GM19328 (cell line): ENCODE data around the gene TTN.

Experiments used
- ATAC-seq: cut with Tn5 transposase; IDR thresholded peaks from one replicate; pipeline ENCODE4 v1.9.1; 2021; ENCODE audit warnings: mild to moderate bottlenecking, moderate library complexity; ENCODE audit not compliant: unreplicated experiment

The TTN gene

DNA sequence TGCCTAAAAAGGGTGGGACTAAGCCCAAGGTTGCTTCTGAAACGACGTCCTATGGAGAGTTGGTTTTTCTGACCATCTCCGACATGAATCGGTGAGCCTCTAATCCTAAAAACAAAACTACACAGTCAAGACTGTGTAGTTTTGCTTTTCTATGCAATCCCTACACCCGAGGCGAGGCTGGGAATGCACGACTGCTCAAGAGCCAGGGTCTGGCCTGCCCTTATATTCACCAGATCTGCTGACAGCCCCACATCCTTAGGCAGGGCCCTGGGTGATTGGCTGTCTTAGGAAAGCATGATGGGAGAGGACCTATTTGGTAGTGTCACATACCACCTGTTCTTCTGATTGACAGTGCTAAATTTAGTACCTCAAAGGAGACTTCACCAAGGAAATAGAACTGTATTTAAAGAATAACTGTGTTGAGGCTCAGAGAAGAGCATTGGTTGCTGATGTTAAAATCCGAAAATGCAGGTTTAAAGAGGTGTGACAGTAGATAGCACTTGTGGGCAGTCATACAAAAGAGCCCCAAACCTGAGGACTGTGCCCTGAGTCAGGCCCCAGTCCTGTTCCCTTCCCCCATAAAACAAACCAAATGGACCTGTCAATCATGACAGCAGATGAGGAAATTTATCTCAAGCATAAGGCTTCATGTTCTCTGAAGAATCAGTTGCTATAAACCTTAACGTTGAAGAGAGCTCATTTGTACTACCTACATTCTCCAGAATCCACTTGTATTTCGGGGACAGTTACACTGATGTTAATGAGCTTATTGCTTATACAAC is at the start of gene TTN:
Gene TTN (minus strand): TSS at position 197 of the 782 bp plus-strand sequence. CDS start 2,781 bp downstream, outside the sequence.
- ATAC-seq, result no peak

DNA sequence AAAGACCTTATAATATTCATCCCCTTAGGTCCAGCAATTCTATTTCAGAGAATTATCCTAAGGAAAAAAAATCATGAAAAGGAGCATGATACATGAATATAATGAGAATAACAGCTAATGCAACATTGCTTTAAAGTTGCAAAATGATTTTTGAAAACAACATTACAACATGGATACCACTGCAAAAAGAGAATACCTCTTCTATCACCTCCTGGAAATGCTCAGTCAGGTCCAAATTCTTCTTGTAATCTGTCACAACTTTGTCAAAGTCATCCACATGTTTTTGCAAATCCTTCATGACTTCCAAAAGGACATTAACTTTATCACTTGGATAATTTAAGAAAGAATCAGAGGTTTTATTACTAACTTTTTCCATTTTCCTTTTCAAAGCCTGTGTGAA is 47.9 kb upstream of the TTN start:
- ATAC-seq, result no peak

DNA sequence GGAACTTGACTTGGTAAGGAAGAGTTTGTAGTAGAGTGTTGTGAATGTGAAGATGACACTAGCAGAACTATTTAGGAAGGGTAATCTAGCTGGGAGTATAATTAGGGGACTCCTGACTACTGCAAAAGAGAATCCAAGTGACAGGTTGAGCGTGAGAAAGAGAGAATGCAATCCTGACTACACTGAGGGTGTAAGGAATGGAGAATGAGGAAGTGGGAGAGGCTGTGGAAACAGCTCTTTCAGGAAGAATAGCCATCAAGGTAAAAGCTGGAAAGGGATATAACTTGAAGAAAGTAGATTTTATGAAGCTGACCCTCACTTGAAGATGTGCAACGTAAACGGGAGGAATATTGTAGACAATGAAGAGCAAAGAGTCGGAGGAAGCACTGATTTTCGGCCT is 41.1 kb upstream of the TTN start:
- no peak for ATAC-seq

DNA sequence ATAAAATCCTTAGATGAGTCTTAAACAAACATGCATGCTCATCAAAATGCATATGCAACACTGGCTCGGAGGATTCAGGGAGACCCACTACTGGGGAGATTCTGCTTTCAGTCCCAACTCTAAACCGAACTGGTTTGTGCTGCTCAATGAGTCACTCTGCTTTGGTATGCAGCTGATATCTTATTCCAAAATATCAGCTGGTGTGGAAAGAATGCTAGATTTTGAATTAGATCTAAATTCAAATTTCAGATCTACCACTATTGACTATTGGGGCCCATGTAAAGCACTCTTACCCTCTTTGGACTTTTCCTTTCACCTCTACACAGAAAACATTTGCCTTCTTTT is 39.2 kb upstream of the TTN start:
- ATAC-seq, result no peak

GRCh38 chr2:178845566-178846457 is 38.6 kb upstream of the TTN start:
- ATAC-seq, result no peak

- ATAC-seq, result no peak
Observed at GRCh38 chr2:178844701-178845100, 37.5 kb upstream of the TTN start.

DNA sequence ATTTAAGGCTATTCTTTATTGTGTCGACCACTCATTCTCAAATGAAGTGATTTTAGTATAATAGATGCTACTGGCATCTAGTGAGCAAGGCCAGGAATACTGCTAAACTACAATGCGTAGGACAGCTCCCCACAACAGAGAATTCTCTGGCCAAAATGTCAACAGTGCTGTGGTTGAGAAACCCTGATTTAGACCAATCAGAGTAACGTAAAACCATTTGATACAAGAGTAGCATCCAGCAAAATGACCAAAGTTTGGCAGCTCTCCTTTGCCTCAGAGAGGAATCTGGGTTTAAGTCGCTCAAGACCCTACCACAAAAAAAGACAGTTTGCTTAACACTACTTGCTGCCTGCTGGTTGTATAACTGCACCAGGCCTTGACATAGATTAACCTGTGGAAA is 37.0 kb upstream of the TTN start:
- ATAC-seq, result no peak

- no peak for ATAC-seq
Observed at GRCh38 chr2:178843697-178844096, 36.5 kb upstream of the TTN start.

DNA sequence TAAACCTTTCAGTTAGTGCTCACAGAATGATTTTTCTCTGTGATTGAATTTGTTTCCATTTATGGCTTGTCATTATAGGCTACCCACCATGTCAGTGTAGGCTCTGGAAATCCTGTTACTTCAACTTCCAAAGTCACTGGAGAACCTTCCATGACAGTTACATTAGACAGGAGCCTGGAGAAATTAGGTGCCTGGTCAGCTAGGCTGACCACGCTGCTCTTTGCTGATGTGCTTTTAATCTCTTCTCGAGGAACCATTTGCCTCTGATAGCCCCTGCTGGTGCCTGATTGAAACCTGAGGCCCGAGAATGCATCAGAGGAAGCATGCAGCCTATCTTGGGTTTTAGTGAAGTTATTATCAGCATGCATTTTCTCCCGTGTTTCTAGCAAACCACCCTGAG is 29.6 kb upstream of the TTN start:
- no peak for ATAC-seq

DNA sequence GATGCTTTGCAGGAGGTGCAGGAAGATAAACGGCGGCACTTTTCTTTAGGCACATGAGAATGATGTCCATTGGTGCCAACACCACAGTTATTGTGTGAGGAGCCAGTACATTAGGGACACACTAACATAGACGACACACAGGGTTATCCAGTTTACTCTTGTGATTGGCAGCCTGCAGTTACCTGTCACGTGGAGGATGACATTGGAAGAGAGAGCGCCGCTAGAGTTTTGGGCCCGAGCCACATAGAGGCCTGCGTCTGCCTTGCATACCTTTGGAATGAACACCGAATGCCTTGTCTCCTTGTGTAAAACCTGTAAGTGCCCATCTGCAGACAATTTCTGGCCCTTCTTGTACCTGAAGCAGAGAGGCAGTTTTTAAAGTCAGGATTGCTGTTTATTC is 26.9 kb upstream of the TTN start:
- no peak for ATAC-seq

GRCh38 chr2:178833382-178833781 is 26.2 kb upstream of the TTN start:
- no peak for ATAC-seq

DNA sequence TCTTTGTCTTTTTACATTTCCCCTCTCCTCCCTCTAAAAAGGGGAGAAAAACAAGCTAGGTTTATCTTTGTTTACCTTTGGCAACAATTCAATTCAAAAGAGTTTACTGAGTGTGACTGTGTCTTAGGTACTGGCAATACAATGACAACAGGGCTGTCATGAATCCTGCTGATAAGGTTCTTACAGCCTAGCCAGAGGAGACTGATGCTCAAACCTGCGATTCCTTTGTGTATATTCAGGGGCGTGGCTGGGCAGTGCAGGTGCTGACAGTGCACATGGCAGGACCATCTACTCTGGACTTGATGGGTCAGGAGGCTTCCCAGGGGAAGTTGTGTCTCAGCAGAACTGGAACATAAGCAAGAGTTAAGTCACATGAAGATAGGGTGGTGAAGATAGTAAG is 23.2 kb upstream of the TTN start:
- no peak for ATAC-seq

- no peak for ATAC-seq
Observed at GRCh38 chr2:178829981-178830380, 22.8 kb upstream of the TTN start.

GRCh38 chr2:178829299-178829960 is 22.2 kb upstream of the TTN start:
- no peak for ATAC-seq

- no peak for ATAC-seq
Observed at GRCh38 chr2:178828486-178828881, 21.3 kb upstream of the TTN start.

GRCh38 chr2:178827739-178828485 is 20.7 kb upstream of the TTN start:
- no peak for ATAC-seq

DNA sequence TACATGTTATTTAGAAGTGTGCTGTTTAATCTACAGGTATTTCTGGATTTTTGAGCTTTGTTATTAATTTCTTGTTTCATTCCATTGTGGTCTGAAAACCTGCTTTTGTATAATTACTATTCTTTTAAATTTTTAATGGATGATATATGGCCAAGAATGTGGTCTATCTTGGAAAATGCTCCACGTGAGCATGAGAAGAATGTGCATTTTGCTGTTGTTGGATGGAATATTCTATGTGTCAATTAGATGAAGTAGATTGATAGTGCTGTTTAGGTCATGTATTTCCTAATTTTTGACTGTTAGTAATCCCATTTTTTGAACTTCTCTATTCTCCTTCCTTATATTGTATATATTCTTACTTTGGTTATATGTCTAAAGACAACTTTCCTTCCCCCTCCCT is 19.9 kb upstream of the TTN start:
- no peak for ATAC-seq

GRCh38 chr2:178825183-178825582 is 18.0 kb upstream of the TTN start:
- ATAC-seq, result no peak

DNA sequence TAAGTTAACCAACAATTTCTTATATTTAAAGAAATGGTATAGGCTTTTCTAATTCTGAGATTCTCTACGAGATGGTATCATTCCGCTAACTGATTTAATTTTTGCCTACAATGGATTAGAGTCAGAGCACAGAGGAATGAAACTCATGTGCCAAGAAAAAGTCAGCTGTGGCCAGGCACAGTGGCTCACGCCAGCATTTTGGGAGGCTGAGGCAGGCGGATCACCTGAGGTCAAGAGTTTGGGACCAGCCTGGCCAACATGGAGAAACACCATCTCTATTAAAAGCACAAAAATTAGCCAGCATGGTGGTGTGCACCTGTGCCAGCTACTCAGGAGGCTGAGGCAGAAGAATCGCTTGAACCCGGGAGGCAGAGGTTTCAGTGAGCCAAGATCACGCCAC is 17.0 kb upstream of the TTN start:
- ATAC-seq, result no peak

DNA sequence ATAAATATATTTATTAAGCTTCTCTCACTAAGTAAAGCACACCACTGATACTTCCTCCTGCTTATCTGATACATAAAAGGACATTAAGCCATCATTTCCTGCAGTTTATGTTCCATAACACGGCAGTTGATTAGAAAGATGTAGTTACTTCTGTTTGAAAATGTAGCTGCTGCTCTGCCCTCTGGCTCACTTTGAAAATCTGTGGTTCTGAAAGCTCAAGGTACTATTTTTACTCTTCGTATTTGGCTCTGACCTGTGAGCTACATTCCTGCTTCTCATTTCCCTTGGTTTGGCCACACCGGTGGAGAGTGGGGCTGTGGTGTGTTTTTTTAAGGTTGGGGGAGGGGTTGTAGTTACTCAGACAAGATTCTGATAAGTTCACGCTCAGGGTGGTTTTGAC is 12.8 kb upstream of the TTN start:
- no peak for ATAC-seq
